ENCODE measurements around the gene ZNF512B. TPM values are rescaled to one million over a fixed set of nuclear protein-coding genes. Genes with fewer than 3 reads are reported as not detected.
"Not testable (repeated sequence)": the region's sequence is repeated elsewhere in the genome, so short reads cannot be mapped to it uniquely, and the experiment has no call there.

The ZNF512B gene
- total RNA-seq, 2 donors from 2014 or later = 11.7 to 14.5 TPM

DNA sequence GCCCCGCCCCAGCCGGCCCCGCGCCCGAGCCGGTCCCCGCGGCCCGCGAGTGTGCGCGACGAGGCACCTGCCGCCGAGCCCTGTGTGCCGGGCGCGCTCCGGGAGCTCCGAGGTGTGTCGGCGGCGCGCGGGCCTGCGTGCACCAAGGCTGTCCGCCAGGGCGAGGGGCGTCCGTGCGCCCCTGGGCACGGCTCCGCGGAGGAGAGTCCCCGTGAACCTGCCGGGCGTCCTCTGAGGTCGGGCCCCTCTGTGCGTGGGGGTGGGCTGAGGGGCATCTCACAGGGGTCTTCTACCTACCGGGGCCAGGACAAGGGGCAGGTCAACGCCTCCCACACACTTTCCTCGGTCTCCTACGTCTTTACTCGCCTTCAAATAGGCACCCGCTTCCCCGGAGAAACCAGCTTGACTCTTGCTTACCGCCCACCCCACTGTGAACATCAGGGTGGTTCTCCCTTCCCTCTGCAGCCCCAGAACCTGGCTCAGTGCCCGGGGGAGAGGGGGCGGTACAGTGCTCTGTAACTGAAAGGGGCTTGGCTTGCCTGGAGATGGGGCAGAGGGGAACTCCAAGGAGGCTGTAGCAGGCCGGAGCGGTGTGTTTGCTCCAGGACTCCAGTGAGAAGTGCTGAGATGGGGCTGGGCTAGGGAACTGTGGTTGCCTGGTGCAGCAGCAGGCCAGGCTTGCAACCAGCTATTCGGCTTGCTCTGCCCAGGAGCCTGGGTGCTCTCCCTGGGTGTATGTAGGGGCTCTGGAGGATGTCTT, 10.0 kb upstream of the ZNF512B start, which contains the start of gene SAMD10:
TSS of gene SAMD10 (minus strand) at position 86 of the 760 bp plus-strand sequence. CDS start 175 bp downstream, outside the sequence.
- ATAC-seq = peak; percentile 3 to 24
- DNase-seq = peak; percentile 50
- intact Hi-C loops (cut with DNase I) = loop anchor here in 1 of 2 donors (5.0 kb wide), 2 partner anchors 78 to 442 kb away; partner anchors contain the start of gene PTK6

DNA sequence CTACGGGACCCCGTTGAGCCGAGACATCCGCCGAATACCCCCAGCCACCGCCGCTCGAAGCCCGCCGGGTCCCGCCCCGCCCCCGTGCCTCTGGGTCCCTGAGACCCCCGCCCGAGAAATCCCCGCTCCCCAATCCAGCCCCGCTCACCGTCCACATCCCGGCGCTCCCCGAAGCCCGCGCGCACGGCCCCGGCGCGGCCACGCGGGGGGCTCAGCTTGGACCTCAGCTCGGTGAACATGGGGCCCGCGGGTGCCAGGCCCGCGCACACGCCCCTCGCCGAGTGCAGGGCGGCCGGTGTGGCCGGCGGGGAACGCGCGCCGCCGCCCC, 9.5 kb upstream of the ZNF512B start:
- no peak for ATAC-seq
- intact Hi-C loops (cut with DNase I) = loop anchor here in 1 of 2 donors (5.0 kb wide), 1 partner anchor 442 kb away; the partner anchor contains the start of gene PTK6
- no peak for DNase-seq

DNA sequence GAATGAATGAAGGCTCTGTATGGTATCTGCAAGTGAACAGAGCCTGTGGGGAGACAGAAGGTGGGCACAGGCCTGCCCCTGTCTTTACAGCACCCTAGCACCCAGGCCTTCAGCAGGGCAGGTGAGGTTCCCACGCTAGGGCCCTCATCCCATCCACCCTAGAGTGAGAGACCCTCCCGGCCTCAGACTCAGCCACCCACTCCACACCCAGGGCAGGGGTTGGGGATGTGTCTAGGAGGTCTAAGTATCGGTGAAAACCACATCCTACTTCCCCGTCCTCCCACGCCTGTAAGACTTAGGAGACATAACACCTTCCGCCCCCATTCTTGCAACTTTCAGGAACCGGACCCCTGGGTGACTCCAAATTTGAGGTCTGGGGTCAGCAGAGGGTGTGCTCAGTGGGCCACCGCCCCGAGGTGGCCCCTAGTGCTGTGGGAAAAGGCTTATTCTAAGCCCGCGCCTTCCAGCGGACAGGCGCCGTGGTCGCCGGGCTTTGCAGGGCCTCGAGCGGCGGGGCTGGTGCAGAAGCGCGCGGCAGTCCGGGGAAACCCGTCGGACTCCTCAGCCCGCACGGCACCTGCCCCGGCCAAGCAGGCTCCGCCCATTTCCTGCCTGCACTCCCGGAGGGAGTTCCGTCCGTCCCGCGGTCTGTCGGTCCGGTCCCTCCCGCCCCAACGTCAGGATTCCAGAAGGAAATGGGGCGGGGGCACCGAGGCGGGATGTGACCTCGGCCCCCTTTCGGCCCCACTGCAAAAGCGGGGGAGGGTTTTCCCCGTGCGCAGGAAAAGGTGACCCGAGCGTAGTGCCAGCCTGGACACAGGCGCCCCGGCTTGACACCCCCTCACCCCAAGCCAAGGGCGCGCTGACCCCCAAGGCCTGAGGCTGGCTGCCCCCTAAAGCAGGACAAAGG, 8.8 kb upstream of the ZNF512B start:
- peak; percentile 83 for DNase-seq
- intact Hi-C loops (cut with DNase I) = loop anchor here in 1 of 2 donors (5.0 kb wide), 1 partner anchor 441 kb away; the partner anchor contains the start of gene PTK6
- ATAC-seq = peak; percentile 27 to 42

DNA sequence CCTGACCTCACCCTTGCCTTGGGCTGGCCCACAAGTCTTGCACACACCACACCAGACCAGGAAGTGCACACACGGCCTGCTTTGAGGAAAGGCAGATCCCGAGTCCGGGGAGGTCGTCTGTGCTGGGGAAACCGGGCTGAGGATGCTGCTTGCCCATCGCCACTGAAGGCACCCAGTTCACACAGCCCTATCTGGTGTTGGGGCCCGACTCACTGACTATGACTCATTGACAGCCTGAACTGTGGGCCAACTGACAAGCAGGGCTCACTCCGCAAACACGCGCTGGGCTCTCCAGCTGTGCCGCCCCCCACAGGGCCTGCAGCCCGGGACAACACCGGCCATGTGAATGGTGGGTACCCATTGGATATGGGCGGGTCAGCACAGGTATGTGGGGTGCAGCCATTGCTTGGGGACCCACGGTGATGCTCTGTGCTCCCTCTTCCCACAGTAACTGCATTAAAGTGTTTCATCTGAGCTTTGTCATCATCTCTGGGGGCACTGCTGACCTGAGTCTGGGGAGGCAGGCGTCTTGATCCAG, 8.1 kb upstream of the ZNF512B start:
- peak; percentile 30 for DNase-seq
- intact Hi-C loops (cut with DNase I) = loop anchor here in 1 of 2 donors (5.0 kb wide), 1 partner anchor 441 kb away; the partner anchor contains the start of gene PTK6
- ATAC-seq = peak in 1 of 2 donors; percentile 2

DNA sequence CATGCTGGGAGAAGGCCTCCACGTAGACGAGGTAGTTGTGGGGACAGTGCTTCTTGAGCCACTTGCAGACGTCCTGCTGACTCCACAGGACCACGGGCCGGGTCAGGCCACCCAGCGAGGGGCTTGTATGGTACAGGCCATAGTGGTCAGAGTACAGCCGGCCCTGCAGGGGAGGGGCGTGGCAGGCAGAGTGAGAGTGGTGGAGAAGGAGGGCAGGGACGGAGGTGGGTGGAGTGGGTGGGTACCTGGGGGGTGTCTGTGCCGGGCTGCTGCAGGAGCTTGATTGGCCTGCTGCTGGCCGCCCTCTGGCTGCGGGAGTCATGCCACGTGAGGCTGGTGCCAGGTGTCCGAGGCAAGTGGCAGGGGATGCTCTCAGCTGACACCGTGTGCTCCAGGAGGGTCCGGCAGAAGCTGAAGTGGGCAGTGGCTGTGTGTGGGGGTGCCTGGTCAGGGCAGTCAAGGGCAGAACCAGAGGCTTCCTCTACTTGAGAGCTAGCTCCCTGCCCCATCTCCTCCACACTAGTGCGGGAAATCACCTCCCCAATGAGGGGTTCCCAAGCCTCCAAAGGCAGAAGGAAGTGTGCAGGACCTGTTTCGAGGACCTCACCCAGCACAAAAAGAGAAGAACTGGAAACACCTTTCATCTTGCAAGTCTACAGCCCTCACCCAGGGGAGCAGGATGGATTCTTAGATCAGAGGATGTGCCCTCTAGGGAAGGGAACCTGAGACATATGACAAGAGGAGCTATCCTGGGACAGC, 7.4 kb upstream of the ZNF512B start:
- DNase-seq (peak; percentile 24), ATAC-seq (no peak)
- intact Hi-C loops (cut with DNase I) = loop anchor here in 1 of 2 donors (5.0 kb wide), 1 partner anchor 440 kb away; the partner anchor contains the start of gene PTK6

DNA sequence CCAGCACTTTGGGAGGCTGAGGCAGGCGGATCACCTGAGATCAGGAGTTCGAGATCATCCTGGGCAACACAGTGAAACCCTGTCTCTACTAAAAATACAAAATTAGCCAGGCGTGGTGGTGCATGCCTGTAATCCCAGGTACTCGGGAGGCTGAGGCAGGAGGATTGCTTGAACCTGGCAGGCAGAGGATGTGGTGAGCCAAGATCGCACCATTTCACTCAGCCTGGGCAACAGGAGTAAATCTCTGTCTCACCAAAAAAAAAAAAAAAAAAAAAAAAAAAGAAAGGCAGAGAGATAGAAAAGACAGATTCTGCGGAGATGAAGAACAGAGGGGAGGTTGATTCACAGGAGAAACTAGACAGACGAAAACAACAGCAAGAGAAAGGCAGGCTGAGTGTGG, 6.8 kb upstream of the ZNF512B start:
- intact Hi-C loops (cut with DNase I) = loop anchor here in 1 of 2 donors (5.0 kb wide), 1 partner anchor 439 kb away; the partner anchor contains the start of gene PTK6
- not testable (repeated sequence) for DNase-seq, ATAC-seq

DNA sequence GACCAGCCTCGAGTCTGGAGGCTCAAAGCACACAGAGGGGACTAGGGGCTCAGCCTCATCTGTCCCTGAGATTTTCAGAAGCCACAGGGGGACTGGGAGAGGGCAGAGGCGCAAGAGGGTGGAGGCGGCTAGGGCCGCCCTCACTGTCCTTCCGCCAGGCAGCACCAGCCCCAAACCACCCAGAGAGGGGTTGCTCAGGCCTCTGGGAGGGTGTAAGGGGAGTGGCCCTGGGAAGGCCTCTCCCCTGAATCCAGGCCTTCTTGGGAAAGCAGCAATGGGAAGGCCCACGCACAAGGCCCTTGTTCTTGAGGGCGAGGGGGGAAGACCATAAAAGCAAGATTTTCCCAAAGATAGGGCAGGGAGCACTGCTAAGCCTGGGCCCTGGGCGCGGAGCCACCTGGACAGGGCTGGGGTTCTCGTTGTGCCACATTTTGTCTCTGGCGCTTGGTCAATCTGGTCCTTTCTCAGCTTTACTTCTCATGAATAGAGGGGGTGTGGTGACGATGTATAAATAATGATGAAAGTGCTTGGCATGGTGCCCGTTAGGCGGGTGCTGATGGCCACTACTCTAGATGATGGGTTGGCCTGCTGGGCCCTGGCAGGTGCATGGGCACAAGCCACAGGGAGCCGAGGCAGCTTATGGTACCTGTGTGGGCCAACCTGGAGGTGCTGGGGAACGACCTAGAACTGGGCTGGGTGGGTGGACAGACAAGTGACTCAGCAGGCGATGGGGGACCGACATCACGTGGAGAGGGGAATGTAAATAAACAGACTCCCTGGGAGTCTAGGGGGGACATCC, 4.9 kb upstream of the ZNF512B start:
- intact Hi-C loops (cut with DNase I) = loop anchor here (5.0 kb wide), 3 partner anchors 67 to 437 kb away; partner anchors contain the start of gene PTK6 (in 2 of the 2)
- ATAC-seq (no peak), DNase-seq (peak; percentile 25)

DNA sequence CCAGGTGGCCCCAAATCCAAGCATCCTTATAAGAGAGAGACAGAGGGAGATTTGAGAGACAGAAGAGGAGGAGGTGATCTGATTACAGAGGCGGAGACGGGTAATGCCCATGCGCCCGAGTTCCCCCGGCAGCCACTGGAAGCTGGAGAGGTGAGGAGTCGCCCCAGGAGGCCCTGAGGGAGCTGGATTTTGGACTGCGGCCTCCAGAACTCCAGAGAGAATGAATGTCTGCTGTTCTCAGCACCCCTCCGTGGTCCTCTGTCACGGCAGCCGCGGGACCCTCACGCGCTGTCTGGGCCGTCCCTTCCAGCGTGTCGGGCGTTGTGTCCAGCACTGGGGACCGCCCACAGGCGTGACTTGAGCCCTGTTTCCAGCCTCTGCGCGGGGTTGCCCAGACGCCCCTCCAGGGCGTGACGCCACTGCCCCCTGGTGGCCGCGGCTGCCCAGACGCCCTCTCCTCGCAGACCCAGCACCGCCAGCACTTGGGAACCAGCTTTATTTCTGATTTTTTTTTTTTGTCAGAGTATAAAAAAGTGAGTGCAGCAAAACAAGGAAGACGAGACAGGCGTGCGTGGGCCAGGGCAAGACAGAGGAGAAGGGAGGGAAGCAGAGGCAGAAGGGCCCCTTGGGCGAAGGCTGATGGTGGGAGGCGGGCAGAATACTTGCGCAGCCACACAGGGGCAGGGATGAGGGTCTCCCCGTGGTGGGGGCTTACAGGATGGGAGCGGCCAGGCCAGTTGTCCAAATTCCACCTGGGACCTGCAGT, 4.1 kb upstream of the ZNF512B start:
- DNase-seq = peak; percentile 92
- intact Hi-C loops (cut with DNase I) = loop anchor here (5.0 kb wide), 3 partner anchors 67 to 437 kb away; partner anchors contain the start of gene PTK6 (in 1 of the 2)
- ATAC-seq = peak; percentile 82 to 85

DNA sequence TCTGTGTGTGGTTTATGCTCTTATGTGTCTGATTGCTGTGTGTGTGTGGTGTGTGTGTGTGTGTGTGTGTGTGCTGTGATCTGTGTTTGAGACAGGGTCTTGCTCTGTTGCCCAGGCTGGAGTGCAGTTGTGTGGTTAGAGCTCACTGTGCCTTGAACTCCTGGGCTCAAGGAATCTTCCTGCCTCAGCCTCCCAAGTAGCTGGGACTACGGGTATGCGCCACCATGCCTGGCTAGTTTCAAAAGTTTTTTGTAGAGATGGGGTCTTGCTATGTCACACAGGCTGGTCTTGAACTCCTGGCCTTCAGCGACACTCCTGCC, 3.4 kb upstream of the ZNF512B start:
- no peak for DNase-seq
- intact Hi-C loops (cut with DNase I) = loop anchor here (5.0 kb wide), 3 partner anchors 66 to 436 kb away; partner anchors contain the start of gene PTK6 (in 1 of the 2)
- ATAC-seq = no peak

DNA sequence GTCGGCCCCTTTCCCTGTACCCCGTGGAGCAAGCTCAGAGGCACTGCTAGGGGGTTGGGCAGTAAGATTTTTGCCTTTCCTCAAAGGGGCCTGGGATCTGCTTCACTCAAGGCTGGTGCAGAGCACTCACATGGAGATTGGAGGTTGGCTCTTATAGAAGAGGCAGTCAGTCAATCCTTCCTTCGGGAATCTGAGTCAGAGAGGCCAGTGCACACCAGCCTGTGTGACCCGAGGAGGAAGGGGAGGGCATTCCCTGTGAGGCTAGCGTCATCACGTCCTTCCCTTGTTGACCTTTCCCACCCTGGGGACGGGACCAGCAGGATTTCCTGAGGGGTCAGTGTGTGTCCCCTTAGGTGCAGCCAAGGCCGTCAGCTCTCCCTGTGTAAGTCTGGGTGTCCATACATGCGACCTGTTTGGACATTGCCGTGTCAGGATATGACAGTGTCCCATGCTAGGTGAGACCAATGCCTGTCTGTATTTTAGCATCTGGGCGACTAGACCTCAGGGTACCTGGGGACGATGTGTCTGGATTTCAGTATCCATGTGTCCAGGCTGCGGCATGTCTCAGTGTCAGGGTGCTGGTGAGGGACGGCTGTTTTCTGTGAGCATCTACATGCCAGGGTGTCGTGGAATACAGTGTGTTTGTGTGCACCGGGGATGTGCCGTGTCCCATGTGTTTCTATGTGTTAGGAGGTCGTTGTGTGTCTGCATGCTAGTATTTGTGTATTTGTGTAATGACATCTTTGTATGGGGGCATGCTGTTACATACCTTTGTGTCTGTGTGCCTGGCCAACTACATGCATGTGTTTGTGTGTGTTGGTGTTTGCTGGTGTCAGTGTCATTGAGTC, 2.8 kb upstream of the ZNF512B start:
- peak; percentile 46 for DNase-seq
- intact Hi-C loops (cut with DNase I) = loop anchor here (5.0 kb wide), 3 partner anchors 65 to 435 kb away; partner anchors contain the start of gene PTK6 (in 1 of the 2)
- ATAC-seq = no peak

DNA sequence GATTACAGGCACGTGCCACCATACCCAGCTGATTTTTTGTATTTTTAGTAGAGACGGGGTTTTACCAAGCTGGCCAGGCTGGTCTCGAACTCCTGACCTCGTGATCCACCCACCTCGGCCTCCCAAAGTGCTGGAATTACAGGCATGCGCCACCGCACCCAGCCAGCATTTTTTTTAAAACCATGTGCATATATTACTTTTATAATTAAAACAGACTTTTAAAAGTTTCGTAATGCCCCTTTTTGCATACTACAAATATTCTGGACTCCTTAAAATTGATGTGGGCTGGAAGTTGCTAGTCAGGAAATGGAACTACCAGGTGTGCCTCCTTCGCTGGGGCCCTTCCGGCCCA, 2.2 kb upstream of the ZNF512B start:
- ATAC-seq, DNase-seq: not testable (repeated sequence)
- intact Hi-C loops (cut with DNase I) = loop anchor here (5.0 kb wide), 3 partner anchors 65 to 435 kb away; partner anchors contain the start of gene PTK6 (in 1 of the 2)

DNA sequence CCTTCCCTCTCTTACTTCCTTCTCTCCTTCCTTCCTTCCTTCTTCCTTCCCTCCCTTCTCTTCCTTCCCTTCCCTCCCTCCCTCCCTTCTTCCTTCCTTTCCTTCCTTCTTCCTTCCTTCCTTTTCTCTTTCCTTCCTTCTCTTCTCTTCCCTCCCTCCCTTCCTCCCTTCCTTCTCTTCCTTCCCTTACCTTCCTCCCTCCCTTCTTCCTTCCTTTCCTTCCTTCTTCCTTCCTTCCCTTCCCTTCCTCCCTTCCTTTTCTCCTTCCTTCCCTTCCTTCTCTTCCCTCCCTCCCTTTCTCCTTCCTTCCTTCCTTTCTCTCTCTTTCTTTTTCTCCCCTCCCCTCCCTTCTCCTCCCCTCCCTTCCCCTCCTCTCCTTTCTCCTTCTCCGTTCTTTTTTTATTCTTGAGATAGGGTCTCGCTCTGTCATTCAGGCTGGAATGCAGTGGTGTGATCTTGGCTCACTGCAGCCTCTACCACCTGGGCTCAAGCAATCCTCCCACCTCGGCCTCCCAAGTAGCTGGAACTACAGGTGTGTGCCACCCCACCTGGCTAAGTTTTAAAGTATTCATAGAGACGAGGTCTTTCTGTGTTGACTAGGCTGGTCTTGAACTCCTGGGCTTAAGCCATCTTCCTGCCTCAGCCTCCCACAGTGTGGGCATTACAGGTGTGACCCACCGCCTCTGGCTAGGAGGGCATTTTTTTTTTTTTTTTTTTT, 1.1 kb upstream of the ZNF512B start:
- ATAC-seq (no peak), DNase-seq (no peak)
- intact Hi-C loops (cut with DNase I) = loop anchor here (5.0 kb wide), 3 partner anchors 64 to 434 kb away; partner anchors contain the start of gene PTK6 (in 1 of the 2)

DNA sequence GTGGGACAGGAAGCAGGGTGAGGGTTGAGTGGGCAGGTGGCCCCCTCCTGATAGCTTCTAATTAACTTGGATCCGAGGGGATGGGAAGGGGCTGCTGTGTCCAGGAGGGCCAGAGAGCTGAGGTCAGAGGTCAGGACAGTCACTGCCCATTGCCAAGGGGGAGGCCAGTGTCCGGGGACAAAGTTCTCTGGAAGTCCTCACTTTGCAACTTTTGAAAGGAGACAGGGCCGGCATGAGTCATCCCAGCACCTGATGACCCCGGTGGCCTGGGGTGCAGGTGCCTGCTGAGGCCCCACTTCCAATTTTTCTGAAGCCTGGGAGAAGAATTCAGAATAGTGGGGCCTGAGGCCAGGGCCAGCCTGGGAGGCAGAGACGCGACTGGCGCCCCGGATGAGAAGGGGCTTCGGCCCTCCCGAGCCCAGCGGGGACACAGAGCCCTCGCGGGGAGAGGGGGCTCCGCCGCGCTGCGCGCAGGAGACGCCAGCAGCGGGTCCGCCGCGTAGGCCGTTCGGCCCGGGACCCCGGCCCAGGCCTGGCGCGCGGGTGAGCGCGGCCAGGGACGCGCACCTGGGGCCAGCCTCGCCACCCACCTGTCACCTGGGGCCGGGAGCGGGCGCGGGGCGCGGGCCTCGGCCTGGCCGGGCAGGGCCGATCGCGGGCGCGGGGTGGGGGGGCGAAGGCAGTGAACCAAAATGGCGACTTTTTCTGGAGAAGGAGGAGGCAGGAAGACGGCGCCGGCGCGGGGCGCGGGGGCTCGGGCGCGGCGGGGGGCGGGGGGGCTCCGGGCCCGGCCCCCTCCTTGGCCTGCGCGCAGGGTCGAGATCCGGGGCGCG, 586 bp downstream of the ZNF512B start:
- intact Hi-C loops (cut with DNase I) = no loop called here
- ATAC-seq (no peak), DNase-seq (peak; percentile 31)

Data from left cardiac atrium (tissue), 4 donors.